RKO (cell line): ENCODE measurements around the gene SERPINE1.
A peak's percentile ranks its signal among the peaks of the same experiment; 100 is the strongest.

ENCODE experiments used
- DNase-seq: peaks from one replicate; pipeline ENCODE4 v3.0.0-alpha.2; 2016; ENCODE audit warnings: low spot score

SERPINE1 gene

GRCh38 chr7:101156866-101157589 is 30.1 kb downstream of the SERPINE1 start:
- no peak for DNase-seq

- DNase-seq: peak; percentile 83
Observed at GRCh38 chr7:101159696-101160674, 33.1 kb downstream of the SERPINE1 start.

GRCh38 chr7:101160910-101161309 is 34.0 kb downstream of the SERPINE1 start:
- DNase-seq: no peak

GRCh38 chr7:101161692-101162471 is 35.0 kb downstream of the SERPINE1 start:
- no peak for DNase-seq

GRCh38 chr7:101162551-101163278 is 35.8 kb downstream of the SERPINE1 start:
- DNase-seq: peak; percentile 93

GRCh38 chr7:101163279-101164070 is 36.6 kb downstream of the SERPINE1 start:
- DNase-seq: peak; percentile 86

GRCh38 chr7:101164071-101164840 is 37.4 kb downstream of the SERPINE1 start:
- DNase-seq: peak; percentile 86

- DNase-seq: peak; percentile 98
Observed at GRCh38 chr7:101165075-101165957, 38.4 kb downstream of the SERPINE1 start, which contains the start of gene VGF. Gene VGF (minus strand): TSS chr7:101165569. CDS start chr7:101164843, 726 bp downstream.

- DNase-seq: no peak
Observed at GRCh38 chr7:101165958-101166647, 39.2 kb downstream of the SERPINE1 start.

GRCh38 chr7:101166648-101166908 is 39.7 kb downstream of the SERPINE1 start:
- no peak for DNase-seq

GRCh38 chr7:101166909-101167644 is 40.2 kb downstream of the SERPINE1 start:
- no peak for DNase-seq

GRCh38 chr7:101167645-101168411 is 40.9 kb downstream of the SERPINE1 start:
- no peak for DNase-seq

GRCh38 chr7:101168412-101169049 is 41.6 kb downstream of the SERPINE1 start:
- no peak for DNase-seq

- DNase-seq: no peak
Observed at GRCh38 chr7:101169110-101169837, 42.4 kb downstream of the SERPINE1 start.

GRCh38 chr7:101169838-101170551 is 43.1 kb downstream of the SERPINE1 start:
- peak; percentile 78 for DNase-seq
